Measurements from ENCODE around the gene ANXA6.

Gene ANXA6

GRCh38 chr5:151159649-151160373 lies 2.2 kb upstream of the ANXA6 start:
- TF ChIP-seq RARB (CRISPR knock-in tag; IDR thresholded peaks at IDR 0.05): no peak
- TF ChIP-seq ISL1 (CRISPR knock-in tag; IDR thresholded peaks at IDR 0.05): no peak
- no peak for TF ChIP-seq GLIS3 (CRISPR knock-in tag; IDR thresholded peaks at IDR 0.05)
- no peak for TF ChIP-seq BACH2 (CRISPR knock-in tag; IDR thresholded peaks at IDR 0.05; ENCODE audit: borderline replicate concordance)
- TF ChIP-seq ARNTL (CRISPR knock-in tag; IDR thresholded peaks at IDR 0.05; ENCODE audit: borderline replicate concordance, low read depth): no peak
- TF ChIP-seq, protein P1, sequence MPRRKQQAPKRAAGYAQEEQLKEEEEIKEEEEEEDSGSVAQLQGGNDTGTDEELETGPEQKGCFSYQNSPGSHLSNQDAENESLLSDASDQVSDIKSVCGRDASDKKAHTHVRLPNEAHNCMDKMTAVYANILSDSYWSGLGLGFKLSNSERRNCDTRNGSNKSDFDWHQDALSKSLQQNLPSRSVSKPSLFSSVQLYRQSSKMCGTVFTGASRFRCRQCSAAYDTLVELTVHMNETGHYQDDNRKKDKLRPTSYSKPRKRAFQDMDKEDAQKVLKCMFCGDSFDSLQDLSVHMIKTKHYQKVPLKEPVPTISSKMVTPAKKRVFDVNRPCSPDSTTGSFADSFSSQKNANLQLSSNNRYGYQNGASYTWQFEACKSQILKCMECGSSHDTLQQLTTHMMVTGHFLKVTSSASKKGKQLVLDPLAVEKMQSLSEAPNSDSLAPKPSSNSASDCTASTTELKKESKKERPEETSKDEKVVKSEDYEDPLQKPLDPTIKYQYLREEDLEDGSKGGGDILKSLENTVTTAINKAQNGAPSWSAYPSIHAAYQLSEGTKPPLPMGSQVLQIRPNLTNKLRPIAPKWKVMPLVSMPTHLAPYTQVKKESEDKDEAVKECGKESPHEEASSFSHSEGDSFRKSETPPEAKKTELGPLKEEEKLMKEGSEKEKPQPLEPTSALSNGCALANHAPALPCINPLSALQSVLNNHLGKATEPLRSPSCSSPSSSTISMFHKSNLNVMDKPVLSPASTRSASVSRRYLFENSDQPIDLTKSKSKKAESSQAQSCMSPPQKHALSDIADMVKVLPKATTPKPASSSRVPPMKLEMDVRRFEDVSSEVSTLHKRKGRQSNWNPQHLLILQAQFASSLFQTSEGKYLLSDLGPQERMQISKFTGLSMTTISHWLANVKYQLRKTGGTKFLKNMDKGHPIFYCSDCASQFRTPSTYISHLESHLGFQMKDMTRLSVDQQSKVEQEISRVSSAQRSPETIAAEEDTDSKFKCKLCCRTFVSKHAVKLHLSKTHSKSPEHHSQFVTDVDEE (CRISPR knock-in tag; IDR thresholded peaks at IDR 0.05): no peak
- TF ChIP-seq, protein P2, sequence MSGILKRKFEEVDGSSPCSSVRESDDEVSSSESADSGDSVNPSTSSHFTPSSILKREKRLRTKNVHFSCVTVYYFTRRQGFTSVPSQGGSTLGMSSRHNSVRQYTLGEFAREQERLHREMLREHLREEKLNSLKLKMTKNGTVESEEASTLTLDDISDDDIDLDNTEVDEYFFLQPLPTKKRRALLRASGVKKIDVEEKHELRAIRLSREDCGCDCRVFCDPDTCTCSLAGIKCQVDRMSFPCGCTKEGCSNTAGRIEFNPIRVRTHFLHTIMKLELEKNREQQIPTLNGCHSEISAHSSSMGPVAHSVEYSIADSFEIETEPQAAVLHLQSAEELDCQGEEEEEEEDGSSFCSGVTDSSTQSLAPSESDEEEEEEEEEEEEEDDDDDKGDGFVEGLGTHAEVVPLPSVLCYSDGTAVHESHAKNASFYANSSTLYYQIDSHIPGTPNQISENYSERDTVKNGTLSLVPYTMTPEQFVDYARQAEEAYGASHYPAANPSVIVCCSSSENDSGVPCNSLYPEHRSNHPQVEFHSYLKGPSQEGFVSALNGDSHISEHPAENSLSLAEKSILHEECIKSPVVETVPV (CRISPR knock-in tag; IDR thresholded peaks at IDR 0.05): no peak
- TF ChIP-seq, protein P3, sequence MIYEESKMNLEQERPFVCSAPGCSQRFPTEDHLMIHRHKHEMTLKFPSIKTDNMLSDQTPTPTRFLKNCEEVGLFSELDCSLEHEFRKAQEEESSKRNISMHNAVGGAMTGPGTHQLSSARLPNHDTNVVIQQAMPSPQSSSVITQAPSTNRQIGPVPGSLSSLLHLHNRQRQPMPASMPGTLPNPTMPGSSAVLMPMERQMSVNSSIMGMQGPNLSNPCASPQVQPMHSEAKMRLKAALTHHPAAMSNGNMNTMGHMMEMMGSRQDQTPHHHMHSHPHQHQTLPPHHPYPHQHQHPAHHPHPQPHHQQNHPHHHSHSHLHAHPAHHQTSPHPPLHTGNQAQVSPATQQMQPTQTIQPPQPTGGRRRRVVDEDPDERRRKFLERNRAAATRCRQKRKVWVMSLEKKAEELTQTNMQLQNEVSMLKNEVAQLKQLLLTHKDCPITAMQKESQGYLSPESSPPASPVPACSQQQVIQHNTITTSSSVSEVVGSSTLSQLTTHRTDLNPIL (CRISPR knock-in tag; IDR thresholded peaks at IDR 0.05; ENCODE audit: low read depth): no peak
- TF ChIP-seq, protein P4, sequence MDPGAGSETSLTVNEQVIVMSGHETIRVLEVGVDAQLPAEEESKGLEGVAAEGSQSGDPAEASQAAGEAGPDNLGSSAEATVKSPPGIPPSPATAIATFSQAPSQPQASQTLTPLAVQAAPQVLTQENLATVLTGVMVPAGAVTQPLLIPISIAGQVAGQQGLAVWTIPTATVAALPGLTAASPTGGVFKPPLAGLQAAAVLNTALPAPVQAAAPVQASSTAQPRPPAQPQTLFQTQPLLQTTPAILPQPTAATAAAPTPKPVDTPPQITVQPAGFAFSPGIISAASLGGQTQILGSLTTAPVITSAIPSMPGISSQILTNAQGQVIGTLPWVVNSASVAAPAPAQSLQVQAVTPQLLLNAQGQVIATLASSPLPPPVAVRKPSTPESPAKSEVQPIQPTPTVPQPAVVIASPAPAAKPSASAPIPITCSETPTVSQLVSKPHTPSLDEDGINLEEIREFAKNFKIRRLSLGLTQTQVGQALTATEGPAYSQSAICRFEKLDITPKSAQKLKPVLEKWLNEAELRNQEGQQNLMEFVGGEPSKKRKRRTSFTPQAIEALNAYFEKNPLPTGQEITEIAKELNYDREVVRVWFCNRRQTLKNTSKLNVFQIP (CRISPR knock-in tag; IDR thresholded peaks at IDR 0.05; ENCODE audit: borderline replicate concordance, low read depth): no peak
- TF ChIP-seq ZNF70 (CRISPR knock-in tag; IDR thresholded peaks at IDR 0.05): no peak
- no peak for TF ChIP-seq ZNF8 (CRISPR knock-in tag; IDR thresholded peaks at IDR 0.05)
- TF ChIP-seq ZFP30 (CRISPR knock-in tag; IDR thresholded peaks at IDR 0.05): no peak
- ATAC-seq: no peak

DNA sequence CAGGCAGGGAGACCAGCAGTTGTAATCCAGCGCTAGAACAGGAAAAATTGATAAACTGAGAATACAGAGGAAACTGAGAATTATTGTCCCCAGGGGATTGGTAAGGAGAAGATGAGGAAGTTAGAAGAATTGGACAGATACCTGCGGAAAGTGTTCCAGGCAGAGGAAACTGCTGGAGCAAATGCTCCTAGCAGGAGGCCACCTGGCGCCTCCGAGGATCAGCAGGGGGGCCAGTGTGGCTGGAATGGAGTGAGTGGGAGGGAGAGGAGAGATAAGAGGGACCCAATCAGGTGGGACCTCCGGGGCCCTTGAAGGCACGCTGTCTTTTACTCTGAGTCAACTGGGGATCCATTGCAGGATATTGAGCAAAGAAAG lies 695 bp upstream of the ANXA6 start:
- no peak for ATAC-seq

More for the DNA sequence above, 695 bp upstream of the ANXA6 start:
- no peak for TF ChIP-seq TOX (CRISPR knock-in tag; IDR thresholded peaks at IDR 0.05; ENCODE audit: borderline replicate concordance)
- TF ChIP-seq ZFP3 (CRISPR knock-in tag; IDR thresholded peaks at IDR 0.05): no peak
- no peak for TF ChIP-seq ZNF70 (CRISPR knock-in tag; IDR thresholded peaks at IDR 0.05)
- TF ChIP-seq ARNTL (CRISPR knock-in tag; IDR thresholded peaks at IDR 0.05; ENCODE audit: borderline replicate concordance, low read depth): no peak
- TF ChIP-seq ZC3H10 (CRISPR knock-in tag; IDR thresholded peaks at IDR 0.05): no peak
- TF ChIP-seq, protein P2 (CRISPR knock-in tag; IDR thresholded peaks at IDR 0.05): no peak
- no peak for TF ChIP-seq ISL1 (CRISPR knock-in tag; IDR thresholded peaks at IDR 0.05)
- TF ChIP-seq, protein P1 (CRISPR knock-in tag; IDR thresholded peaks at IDR 0.05): no peak
- no peak for TF ChIP-seq TCF4 (CRISPR knock-in tag; IDR thresholded peaks at IDR 0.05; ENCODE audit: borderline replicate concordance)

Measured in SK-N-SH treated with all-trans-retinoic acid at 6 μM for 48 hours (cell line).